HepG2 (cell line): ENCODE data around the gene METTL1. TPM values are rescaled to one million over a fixed set of nuclear protein-coding genes. Genes with fewer than 3 reads are reported as not detected.

Experiments
- GABPB1 ChIP-seq: IDR thresholded peaks from 2 replicates; pipeline ENCODE4 v1.6.1; 2016; ENCODE audit warnings: mild to moderate bottlenecking, missing genetic modification reagents, moderate library complexity, missing compliant biosample characterization
- GLI4 ChIP-seq: sonication (generic); formaldehyde crosslinking; IDR thresholded peaks from 2 replicates; pipeline ENCODE4 v1.5.1; 2020; ENCODE audit warnings: missing genetic modification reagents, mild to moderate bottlenecking, moderate library complexity, borderline replicate concordance
- HDAC2 ChIP-seq: sonication (generic); formaldehyde crosslinking; IDR thresholded peaks from 2 replicates; pipeline ENCODE4 v1.4.0; 2020; ENCODE audit warnings: missing genetic modification reagents
- HNRNPUL1 ChIP-seq: fragments of 200-400 bp; formaldehyde crosslinking; IDR thresholded peaks from 2 replicates; pipeline ENCODE4 v1.6.1; 2017; ENCODE audit warnings: low read depth, mild to moderate bottlenecking, low read length, moderate library complexity
- KAT8 ChIP-seq: IDR thresholded peaks from 2 replicates; pipeline ENCODE4 v1.6.1; 2016; ENCODE audit warnings: missing genetic modification reagents, missing compliant biosample characterization
- NFIB ChIP-seq: sonication (generic); formaldehyde crosslinking; IDR thresholded peaks from 2 replicates; pipeline ENCODE4 v1.9.0; 2021; ENCODE audit warnings: missing genetic modification reagents, mild to moderate bottlenecking, borderline replicate concordance
- POLR2AphosphoS5 ChIP-seq: IDR thresholded peaks from 2 replicates; pipeline ENCODE4 v1.6.1; 2012; ENCODE audit warnings: low read depth, low read length
- RFXANK ChIP-seq: IDR thresholded peaks from 2 replicates; pipeline ENCODE4 v1.6.1; 2016
- TAF15 ChIP-seq: fragments of 200-400 bp; formaldehyde crosslinking; IDR thresholded peaks from one replicate; pipeline ENCODE4 v1.6.1; 2018; ENCODE audit warnings: mild to moderate bottlenecking, low read depth, low read length; ENCODE audit not compliant: poor library complexity, severe bottlenecking
- TBP ChIP-seq: sonication (generic); formaldehyde crosslinking; IDR thresholded peaks from 2 replicates; pipeline ENCODE4 v1.5.0; 2020; ENCODE audit warnings: missing genetic modification reagents
- TCF7 ChIP-seq: sonication (generic); IDR thresholded peaks from 2 replicates; pipeline ENCODE4 v1.6.1; 2016; ENCODE audit warnings: antibody characterized with exemption, low read depth
- TOE1 ChIP-seq: sonication (generic); formaldehyde crosslinking; IDR thresholded peaks from 2 replicates; pipeline ENCODE4 v1.4.0; 2020; ENCODE audit warnings: mild to moderate bottlenecking, missing genetic modification reagents
- ZBTB42 ChIP-seq: sonication (generic); formaldehyde crosslinking; IDR thresholded peaks from 2 replicates; pipeline ENCODE4 v1.5.0; 2020; ENCODE audit warnings: mild to moderate bottlenecking, missing genetic modification reagents
- ZNF430 ChIP-seq: sonication (generic); formaldehyde crosslinking; IDR thresholded peaks from 2 replicates; pipeline ENCODE4 v1.9.0; 2021; ENCODE audit warnings: mild to moderate bottlenecking, missing genetic modification reagents
- ZNF446 ChIP-seq: sonication (generic); formaldehyde crosslinking; IDR thresholded peaks from 2 replicates; pipeline ENCODE4 v1.5.0; 2020; ENCODE audit warnings: mild to moderate bottlenecking, missing genetic modification reagents
- ZNF761 ChIP-seq: sonication (generic); formaldehyde crosslinking; conservative IDR thresholded peaks from 2 replicates; pipeline ENCODE4 v1.4.0; 2020; ENCODE audit warnings: mild to moderate bottlenecking, missing genetic modification reagents
- polyA plus RNA-seq, 8 experiments: library from polyadenylated mRNA; depleted of rRNA in 3 of 8; stranded (reverse) in 7 of 8; unstranded in 1 of 8; fragments of >200 nt; fragmentation: Illumina TruSeq in 4 of 8; extraction: Trizol in 4 of 8; gene quantifications; 2 replicates each; pipeline versions ENCODE4 v1.2.1 to v1.2.3, GENCODE V29; 2011 to 2016; ENCODE audit warnings: low read depth in 4 of 8, missing spikeins in 1 of 8, mixed read lengths in 1 of 8; ENCODE audit not compliant: insufficient read depth in 1 of 8
- total RNA-seq, 5 experiments: library from RNA; depleted of rRNA; stranded (reverse); fragments of >200 nt; fragmentation: Illumina TruSeq; extraction: Trizol; gene quantifications; 2 replicates each; pipeline ENCODE4 v1.2.3, GENCODE V29; 2016; ENCODE audit warnings: low read depth in 1 of 5
- TF ChIP-seq, protein P1 (sequence below): sonication (generic); formaldehyde crosslinking; IDR thresholded peaks from 2 replicates; pipeline ENCODE4 v1.4.0; 2020; ENCODE audit warnings: missing genetic modification reagents
- TF ChIP-seq, protein P2 (sequence below): sonication (generic); formaldehyde crosslinking; IDR thresholded peaks from 2 replicates; pipeline ENCODE4 v1.5.1; 2020; ENCODE audit warnings: mild to moderate bottlenecking, missing genetic modification reagents, borderline replicate concordance
- TF ChIP-seq, protein P3 (sequence below): sonication (generic); formaldehyde crosslinking; IDR thresholded peaks from 2 replicates; pipeline ENCODE4 v1.9.0; 2021; ENCODE audit warnings: missing genetic modification reagents, mild to moderate bottlenecking, borderline replicate concordance
- TF ChIP-seq, protein P4 (sequence below): sonication (generic); formaldehyde crosslinking; conservative IDR thresholded peaks from 2 replicates; pipeline ENCODE4 v1.4.0; 2020; ENCODE audit warnings: missing genetic modification reagents
- TF ChIP-seq, protein P5 (sequence below): sonication (generic); formaldehyde crosslinking; IDR thresholded peaks from 2 replicates; pipeline ENCODE4 v1.8.1; 2023; ENCODE audit warnings: mild to moderate bottlenecking, missing genetic modification reagents

The METTL1 gene
- total and polyA plus RNA-seq, 2 of the 13 experiments (the other 11 are each of a cell fraction or from before 2014, with no cell fraction given) = 34.7 to 36.9 TPM

DNA sequence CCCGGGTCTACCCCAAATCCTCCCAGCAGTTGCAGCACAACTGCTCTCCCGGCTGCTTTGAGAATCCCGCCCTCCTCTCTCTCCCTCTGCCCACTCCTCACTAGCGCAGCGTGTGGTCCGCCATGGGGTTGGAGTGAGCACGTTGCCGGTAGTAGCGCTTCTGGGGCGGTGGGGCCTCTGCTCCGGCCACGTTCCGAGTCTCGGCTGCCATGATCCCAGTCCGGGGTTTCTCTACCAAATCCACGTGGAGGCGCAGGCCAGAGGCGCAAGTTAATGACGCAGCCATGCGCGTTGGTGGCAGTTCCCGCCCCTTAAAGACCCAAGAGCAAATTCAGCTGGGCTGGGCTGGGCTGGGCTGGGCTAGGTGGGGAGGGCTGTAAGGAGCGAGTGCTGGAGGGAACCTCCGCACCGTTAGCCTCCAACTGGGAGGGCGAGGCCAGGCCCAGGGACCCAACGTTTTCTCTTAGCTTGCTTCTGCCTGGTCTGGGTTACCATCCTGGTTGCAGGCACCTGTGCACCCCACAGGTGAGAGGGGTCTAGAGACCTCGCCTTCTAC is at the start of gene METTL1 (continued):
- TF ChIP-seq KAT8 (peak; percentile 94), TOE1 (CRISPR knock-in tag) (no peak), HNRNPUL1 (no peak), NFIB (CRISPR knock-in tag) (peak; percentile 74; the same call in 1 of the 2 replicates), ZBTB42 (CRISPR knock-in tag) (peak; percentile 55; the same call in 1 of the 2 replicates), GABPB1 (CRISPR knock-in tag) (peak; percentile 55), HDAC2 (CRISPR knock-in tag) (peak; percentile 76; the same call in 1 of the 2 replicates), RFXANK (0 out of 2 replicates have a peak, but pooled peaks have one; percentile 52), ZNF446 (CRISPR knock-in tag) (peak; percentile 46), ZNF761 (CRISPR knock-in tag) (peak; percentile 70), POLR2AphosphoS5 (peak; percentile 89), GLI4 (CRISPR knock-in tag) (no peak; the same call in 1 of the 2 replicates), TAF15 (no peak), TBP (no peak; the same call in 1 of the 2 replicates), ZNF430 (CRISPR knock-in tag) (0 out of 2 replicates have a peak, but pooled peaks have one; percentile 85), TCF7 (no peak)
- TF ChIP-seq, protein P1, sequence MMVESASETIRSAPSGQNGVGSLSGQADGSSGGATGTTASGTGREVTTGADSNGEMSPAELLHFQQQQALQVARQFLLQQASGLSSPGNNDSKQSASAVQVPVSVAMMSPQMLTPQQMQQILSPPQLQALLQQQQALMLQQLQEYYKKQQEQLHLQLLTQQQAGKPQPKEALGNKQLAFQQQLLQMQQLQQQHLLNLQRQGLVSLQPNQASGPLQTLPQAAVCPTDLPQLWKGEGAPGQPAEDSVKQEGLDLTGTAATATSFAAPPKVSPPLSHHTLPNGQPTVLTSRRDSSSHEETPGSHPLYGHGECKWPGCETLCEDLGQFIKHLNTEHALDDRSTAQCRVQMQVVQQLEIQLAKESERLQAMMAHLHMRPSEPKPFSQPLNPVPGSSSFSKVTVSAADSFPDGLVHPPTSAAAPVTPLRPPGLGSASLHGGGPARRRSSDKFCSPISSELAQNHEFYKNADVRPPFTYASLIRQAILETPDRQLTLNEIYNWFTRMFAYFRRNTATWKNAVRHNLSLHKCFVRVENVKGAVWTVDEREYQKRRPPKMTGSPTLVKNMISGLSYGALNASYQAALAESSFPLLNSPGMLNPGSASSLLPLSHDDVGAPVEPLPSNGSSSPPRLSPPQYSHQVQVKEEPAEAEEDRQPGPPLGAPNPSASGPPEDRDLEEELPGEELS (CRISPR knock-in tag) = peak; percentile 54; the same call in 1 of the 2 replicates
- TF ChIP-seq, protein P2, sequence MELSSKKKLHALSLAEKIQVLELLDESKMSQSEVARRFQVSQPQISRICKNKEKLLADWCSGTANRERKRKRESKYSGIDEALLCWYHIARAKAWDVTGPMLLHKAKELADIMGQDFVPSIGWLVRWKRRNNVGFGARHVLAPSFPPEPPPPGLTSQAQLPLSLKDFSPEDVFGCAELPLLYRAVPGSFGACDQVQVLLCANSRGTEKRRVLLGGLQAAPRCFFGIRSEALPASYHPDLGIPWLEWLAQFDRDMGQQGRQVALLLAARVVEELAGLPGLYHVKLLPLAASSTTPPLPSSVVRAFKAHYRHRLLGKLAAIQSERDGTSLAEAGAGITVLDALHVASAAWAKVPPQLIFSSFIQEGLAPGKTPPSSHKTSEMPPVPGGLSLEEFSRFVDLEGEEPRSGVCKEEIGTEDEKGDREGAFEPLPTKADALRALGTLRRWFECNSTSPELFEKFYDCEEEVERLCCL (CRISPR knock-in tag) = no peak
- TF ChIP-seq, protein P3, sequence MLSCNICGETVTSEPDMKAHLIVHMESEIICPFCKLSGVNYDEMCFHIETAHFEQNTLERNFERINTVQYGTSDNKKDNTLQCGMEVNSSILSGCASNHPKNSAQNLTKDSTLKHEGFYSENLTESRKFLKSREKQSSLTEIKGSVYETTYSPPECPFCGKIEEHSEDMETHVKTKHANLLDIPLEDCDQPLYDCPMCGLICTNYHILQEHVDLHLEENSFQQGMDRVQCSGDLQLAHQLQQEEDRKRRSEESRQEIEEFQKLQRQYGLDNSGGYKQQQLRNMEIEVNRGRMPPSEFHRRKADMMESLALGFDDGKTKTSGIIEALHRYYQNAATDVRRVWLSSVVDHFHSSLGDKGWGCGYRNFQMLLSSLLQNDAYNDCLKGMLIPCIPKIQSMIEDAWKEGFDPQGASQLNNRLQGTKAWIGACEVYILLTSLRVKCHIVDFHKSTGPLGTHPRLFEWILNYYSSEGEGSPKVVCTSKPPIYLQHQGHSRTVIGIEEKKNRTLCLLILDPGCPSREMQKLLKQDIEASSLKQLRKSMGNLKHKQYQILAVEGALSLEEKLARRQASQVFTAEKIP (CRISPR knock-in tag) = no peak
- TF ChIP-seq, protein P4, sequence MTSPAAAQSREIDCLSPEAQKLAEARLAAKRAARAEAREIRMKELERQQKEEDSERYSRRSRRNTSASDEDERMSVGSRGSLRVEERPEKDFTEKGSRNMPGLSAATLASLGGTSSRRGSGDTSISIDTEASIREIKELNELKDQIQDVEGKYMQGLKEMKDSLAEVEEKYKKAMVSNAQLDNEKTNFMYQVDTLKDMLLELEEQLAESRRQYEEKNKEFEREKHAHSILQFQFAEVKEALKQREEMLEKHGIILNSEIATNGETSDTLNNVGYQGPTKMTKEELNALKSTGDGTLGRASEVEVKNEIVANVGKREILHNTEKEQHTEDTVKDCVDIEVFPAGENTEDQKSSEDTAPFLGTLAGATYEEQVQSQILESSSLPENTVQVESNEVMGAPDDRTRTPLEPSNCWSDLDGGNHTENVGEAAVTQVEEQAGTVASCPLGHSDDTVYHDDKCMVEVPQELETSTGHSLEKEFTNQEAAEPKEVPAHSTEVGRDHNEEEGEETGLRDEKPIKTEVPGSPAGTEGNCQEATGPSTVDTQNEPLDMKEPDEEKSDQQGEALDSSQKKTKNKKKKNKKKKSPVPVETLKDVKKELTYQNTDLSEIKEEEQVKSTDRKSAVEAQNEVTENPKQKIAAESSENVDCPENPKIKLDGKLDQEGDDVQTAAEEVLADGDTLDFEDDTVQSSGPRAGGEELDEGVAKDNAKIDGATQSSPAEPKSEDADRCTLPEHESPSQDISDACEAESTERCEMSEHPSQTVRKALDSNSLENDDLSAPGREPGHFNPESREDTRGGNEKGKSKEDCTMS = no peak
- TF ChIP-seq, protein P5, sequence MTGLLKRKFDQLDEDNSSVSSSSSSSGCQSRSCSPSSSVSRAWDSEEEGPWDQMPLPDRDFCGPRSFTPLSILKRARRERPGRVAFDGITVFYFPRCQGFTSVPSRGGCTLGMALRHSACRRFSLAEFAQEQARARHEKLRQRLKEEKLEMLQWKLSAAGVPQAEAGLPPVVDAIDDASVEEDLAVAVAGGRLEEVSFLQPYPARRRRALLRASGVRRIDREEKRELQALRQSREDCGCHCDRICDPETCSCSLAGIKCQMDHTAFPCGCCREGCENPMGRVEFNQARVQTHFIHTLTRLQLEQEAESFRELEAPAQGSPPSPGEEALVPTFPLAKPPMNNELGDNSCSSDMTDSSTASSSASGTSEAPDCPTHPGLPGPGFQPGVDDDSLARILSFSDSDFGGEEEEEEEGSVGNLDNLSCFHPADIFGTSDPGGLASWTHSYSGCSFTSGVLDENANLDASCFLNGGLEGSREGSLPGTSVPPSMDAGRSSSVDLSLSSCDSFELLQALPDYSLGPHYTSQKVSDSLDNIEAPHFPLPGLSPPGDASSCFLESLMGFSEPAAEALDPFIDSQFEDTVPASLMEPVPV (CRISPR knock-in tag) = peak; percentile 66; the same call in 1 of the 2 replicates
